Astrocyte of the cerebellum (primary cell): ENCODE measurements around the gene EXO5.
"Not testable (repeated sequence)": the region's sequence is repeated elsewhere in the genome, so short reads cannot be mapped to it uniquely, and the experiment has no call there.

Experiments
- DNase-seq: peaks from one replicate; pipeline ENCODE4 v3.0.0-alpha.2; 2011; ENCODE audit warnings: low read depth
- H3K4me3 ChIP-seq: 2 replicates; pipeline ENCODE4 v1.5.1; 2011; ENCODE audit warnings: mild to moderate bottlenecking, low read depth, low read length, moderate library complexity
- in situ Hi-C: cut with HindIII; loops from 2 replicates; pipeline ENCODE4 v1.10.0; 2017; ENCODE audit warnings: low sequenced_read_pairs
- TF ChIP-seq, protein P1 (sequence below): IDR thresholded peaks from 2 replicates; pipeline ENCODE4 v1.5.1; 2012; ENCODE audit warnings: low read length, low read depth, moderate library complexity, mild to moderate bottlenecking; ENCODE audit errors: missing control alignments

Gene EXO5

DNA sequence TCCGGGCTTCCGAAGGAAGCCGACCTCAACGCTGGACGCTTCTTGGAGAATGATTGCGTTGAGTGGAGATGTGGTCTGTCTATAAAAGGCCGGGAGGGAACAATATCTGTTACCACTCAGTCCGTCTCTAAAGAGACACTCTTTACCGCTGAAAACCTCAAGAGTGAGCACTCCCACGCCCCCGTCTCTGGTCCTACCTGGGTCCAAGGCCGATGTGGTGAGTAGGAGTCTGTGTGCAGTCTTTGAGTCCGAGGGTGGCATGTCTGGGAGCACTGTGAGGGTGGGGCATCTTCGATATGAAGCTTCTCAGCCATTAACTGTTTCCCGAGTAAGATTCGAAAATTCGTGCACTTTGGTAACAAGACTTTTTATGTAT lies 30.9 kb upstream of the EXO5 start:
- H3K4me3 ChIP-seq, result peak overlapping the region; percentile 57
- no peak for DNase-seq
- in situ Hi-C loops, result no loop called here
- TF ChIP-seq, protein P1, sequence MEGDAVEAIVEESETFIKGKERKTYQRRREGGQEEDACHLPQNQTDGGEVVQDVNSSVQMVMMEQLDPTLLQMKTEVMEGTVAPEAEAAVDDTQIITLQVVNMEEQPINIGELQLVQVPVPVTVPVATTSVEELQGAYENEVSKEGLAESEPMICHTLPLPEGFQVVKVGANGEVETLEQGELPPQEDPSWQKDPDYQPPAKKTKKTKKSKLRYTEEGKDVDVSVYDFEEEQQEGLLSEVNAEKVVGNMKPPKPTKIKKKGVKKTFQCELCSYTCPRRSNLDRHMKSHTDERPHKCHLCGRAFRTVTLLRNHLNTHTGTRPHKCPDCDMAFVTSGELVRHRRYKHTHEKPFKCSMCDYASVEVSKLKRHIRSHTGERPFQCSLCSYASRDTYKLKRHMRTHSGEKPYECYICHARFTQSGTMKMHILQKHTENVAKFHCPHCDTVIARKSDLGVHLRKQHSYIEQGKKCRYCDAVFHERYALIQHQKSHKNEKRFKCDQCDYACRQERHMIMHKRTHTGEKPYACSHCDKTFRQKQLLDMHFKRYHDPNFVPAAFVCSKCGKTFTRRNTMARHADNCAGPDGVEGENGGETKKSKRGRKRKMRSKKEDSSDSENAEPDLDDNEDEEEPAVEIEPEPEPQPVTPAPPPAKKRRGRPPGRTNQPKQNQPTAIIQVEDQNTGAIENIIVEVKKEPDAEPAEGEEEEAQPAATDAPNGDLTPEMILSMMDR, result no peak

DNA sequence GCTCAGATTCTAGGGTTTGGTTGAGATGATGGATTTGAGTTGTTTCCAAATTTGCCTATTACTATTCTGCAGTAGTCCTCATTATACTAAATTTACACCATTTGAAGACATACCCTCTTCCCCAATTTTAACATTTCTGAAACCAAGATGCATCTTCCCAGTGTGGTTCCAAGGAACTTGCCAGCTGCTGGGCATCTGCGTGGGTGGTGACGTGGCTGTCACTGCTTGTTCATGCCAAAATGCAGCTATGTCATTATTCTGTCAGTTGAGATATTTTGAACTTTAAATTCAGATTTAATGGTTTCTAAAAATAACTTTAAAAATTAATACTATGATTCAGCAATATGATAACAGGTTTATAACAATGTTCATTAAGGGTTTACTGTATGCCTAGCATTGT lies 30.3 kb upstream of the EXO5 start:
- DNase-seq, result no peak
- H3K4me3 ChIP-seq, result peak overlapping the region; percentile 57
- in situ Hi-C loops, result no loop called here
- TF ChIP-seq, protein P1, result no peak

DNA sequence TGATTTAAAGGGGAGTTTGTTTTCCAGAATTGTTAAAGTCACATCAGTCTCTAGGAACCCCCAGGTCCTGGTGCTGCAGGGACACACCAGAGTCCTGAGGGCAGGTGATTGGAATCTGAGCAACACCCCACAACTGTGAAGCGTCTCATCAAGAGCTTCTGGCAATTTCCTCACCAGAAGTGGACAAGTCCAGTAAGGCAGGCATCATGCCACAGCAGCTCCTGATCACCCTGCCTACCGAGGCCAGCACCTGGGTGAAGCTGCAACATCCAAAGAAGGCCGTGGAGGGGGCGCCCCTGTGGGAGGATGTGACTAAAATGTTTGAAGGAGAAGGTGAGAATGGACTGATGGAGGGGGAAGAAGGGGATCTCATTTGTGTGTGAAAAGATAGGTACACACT lies 29.4 kb upstream of the EXO5 start:
- no peak overlapping the region for H3K4me3 ChIP-seq
- TF ChIP-seq, protein P1, result no peak
- in situ Hi-C loops, result no loop called here
- no peak for DNase-seq

DNA sequence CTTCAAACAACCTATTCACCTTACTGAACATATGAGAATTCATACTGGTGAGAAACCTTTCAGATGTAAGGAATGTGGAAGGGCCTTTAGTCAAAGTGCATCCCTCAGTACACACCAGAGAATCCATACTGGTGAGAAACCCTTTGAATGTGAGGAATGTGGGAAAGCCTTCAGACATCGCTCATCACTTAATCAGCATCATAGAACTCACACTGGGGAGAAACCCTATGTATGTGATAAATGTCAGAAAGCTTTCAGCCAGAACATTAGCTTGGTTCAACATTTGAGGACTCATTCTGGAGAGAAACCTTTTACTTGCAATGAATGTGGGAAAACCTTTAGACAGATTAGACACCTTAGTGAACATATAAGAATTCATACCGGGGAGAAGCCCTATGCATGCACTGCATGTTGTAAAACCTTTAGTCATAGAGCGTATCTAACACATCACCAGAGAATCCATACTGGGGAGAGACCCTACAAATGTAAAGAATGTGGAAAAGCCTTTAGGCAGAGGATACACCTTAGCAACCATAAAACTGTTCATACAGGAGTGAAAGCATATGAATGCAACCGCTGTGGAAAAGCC lies 13.2 kb upstream of the EXO5 start:
- no peak overlapping the region for H3K4me3 ChIP-seq
- in situ Hi-C loops, result no loop called here
- TF ChIP-seq, protein P1, result no peak
- DNase-seq, result no peak

DNA sequence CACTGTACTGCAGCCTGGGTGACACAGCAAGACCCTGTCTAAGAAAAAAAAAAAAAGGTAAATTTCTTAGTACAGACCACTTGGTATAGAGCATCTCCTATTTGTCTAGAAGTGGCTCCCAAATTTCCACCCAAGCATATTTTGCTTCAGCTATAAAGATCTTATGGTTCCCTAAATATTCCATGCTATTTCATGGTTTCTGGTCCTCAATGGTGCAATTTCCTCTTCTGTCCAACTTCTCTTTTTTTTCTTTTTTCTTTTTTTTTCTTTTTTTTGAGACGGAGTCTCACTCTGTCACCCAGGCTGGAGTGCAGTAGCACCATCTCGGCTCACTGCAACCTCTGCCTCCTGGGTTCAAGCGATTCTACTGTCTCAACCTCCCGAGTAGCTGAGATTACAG lies 5.9 kb upstream of the EXO5 start:
- in situ Hi-C loops, DNase-seq, H3K4me3 ChIP-seq: not testable (repeated sequence)

DNA sequence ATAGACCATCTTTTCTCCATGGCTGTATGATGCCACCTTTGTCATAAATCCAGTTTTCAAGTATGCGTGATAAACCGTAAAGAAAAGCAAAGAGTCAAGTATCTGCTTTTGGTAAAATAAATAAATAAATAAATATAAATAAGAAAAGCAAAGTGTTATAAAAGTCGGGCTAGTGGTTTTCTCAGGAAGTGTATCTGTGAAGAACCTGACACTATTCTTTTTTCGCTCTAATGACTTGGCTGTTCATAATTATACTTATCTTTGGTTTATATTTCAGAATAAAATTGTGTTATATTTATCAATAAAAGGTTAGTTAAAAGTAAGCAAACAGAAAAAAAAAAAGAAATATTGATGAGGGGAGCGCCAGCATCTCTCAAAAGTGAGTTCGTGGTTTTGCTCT lies 594 bp upstream of the EXO5 start:
- DNase-seq, result no peak
- peak overlapping the region; percentile 77 for H3K4me3 ChIP-seq
- TF ChIP-seq, protein P1, result no peak
- in situ Hi-C loops, result no loop called here

DNA sequence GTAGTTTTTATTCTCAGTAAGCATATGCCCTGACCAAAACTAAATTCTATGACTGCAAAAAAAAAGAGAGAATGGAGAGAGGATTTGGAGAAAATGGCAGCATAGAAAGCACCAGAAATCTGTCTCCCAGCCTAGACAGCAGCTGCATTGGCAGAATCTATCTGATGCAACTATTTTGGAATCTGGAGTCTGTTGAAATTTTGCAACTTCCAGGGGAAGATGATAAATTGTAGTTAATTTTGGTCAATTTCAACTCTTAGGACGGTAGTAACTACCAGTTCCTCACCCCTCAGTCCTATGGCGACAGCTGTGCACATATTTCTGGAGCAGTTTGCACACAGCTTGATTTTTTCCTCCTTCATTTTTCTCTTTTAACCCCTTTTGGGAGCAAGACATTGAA lies 10.9 kb downstream of the EXO5 start:
- TF ChIP-seq, protein P1, result no peak
- no peak overlapping the region for H3K4me3 ChIP-seq
- no peak for DNase-seq
- in situ Hi-C loops, result no loop called here
